ENCODE results near the gene AFAP1.

- no peak for TF ChIP-seq CTCF (IDR thresholded peaks at IDR 0.05; ENCODE audit: insufficient read depth, low read depth, low read length)
- TF ChIP-seq EZH2 (IDR thresholded peaks at IDR 0.05; ENCODE audit: insufficient read depth, low read length) = no peak
Observed at GRCh38 chr4:7841071-7841470, 98.6 kb downstream of the AFAP1 start.

Measured in astrocyte (in vitro differentiated cells and primary cell).